Stimulated activated CD4-positive, alpha-beta T cell treated with anti-CD3 and anti-CD28 coated beads, Interleukin-15, amount 100 ng/mL, for 24 hours (primary cell): ENCODE measurements around the gene TFAP2B.
A peak's percentile ranks its signal among the peaks of the same experiment; 100 is the strongest.

Source experiments
- DNase-seq: peaks from one replicate; pipeline ENCODE4 v3.0.0-alpha.2; 2020

Gene TFAP2B

GRCh38 chr6:50818673-50819072 is at the start of gene TFAP2B:
TSS of gene TFAP2B (plus strand) at chr6:50818871. CDS start at chr6:50818892, 21 bp downstream.
- no peak for DNase-seq

GRCh38 chr6:50778696-50779095 is 40.0 kb upstream of the TFAP2B start:
- DNase-seq = no peak

- no peak for DNase-seq
Measured at GRCh38 chr6:50780382-50780781, 38.3 kb upstream of the TFAP2B start.

DNA sequence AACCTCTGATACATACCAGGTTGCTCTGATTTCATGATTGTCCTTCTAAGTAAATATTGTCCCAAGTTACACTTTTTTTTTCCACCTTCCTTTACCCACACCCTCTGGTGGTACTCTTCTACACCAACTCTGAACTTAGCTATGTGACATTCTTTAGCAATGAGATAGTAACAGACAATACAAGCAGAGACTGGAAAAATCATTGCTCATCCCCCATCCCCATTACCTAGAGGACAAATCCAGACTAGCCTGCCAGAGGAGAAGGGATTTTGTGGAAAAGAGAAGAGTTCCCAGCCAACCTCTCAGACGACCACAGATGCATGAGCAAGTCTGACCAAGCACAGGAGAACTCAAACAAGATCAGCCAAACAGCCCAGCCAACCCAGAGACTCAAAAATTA is 32.8 kb upstream of the TFAP2B start:
- DNase-seq = no peak

- no peak for DNase-seq
Measured at GRCh38 chr6:50791900-50792508, 26.7 kb upstream of the TFAP2B start.

- DNase-seq = no peak
Measured at GRCh38 chr6:50792771-50793170, 25.9 kb upstream of the TFAP2B start.

DNA sequence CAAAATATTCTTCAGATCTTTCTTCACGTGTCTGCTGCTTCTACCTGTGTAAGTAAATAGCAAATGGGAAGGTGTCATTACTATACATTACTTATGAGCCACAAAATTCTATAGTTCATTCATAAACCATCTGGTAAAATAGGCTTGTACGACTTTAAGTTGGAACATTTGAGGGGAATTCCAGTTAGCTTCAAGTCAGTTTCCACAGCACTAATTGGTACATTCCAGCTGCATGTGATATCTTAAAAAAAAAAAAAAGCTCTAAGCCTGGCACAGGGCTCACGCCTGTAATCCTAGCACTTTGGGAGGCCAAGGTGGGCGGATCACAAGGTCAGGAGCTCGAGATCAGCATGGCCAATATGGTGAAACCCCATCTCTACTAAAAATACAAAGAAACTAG is 23.1 kb upstream of the TFAP2B start:
- no peak for DNase-seq

DNA sequence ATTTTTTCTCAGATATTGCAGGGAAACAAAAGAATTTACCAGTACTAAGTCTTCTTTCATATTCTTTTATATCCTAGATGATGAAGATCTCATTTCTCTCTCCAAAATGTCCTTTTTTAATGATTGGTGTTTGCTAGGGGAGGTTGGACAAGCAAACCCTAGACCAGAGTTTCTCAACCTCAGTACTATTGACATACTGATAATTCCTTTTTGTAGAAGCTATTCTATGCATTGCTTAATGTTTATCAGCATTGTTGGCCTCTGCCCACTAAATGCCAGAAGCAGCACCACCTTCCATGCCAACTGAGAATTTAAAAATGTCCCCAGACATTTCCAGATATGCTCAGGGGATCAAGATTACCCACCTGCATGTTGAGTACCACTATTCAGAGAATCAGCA is 14.4 kb upstream of the TFAP2B start:
- no peak for DNase-seq

- no peak for DNase-seq
Measured at GRCh38 chr6:50807035-50807434, 11.6 kb upstream of the TFAP2B start.

DNA sequence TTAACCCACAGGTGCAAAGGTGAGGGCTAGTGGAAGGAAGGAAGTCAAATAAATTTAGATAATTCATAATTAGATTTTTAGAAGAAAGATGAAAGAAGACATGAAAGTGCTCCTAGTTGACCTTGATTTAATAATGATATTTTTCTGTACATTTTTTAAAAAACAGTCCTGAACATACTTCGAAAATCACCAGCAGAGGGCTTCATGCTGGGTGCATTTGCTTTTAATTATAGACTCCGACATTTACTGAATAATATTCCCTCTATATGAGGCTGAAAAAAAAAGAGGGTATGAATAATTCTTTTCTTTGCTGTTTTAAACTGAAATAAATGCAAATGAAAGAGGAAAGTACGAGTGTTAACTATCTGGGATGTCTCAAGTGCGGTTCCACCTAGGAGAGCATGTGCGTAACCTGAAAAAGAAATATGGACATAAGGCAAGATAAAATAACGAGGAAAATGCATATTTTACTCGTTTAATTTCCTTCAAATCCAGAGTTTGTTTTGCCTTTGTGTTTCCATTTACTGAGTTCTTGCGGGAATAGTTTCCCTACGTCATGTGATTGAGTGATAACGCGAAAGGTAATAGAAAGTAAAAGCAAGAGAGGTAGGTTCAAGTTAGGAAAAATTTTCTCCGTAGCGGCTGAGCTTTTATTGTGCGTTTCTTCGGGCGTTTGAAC is 3.1 kb upstream of the TFAP2B start:
- DNase-seq = no peak

DNA sequence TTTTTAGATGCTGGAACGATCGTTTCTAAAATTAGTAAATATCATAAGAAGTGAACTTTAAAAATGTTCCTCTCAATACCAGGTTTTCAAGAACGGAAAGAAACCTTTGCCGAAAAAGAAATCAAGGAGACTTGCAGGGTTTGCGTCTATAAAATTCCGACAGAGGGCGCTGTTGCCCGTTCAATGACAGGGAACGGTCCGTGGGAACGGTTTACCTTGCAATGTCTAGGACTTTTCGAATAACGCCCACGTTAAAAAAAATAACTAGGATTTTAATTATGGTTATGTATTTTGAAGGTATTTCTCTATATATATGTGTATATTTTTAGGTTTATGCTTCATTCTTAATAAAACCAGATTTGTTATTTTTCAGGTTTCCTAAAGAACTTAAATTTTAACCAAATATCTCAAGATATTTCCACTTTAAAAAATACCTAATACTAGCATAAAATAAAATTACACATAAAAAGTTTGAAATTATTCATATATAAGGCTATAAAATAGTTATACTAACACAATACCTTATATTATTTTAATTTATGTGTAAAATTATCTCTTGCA is 2.5 kb upstream of the TFAP2B start:
- DNase-seq = peak; percentile 76

DNA sequence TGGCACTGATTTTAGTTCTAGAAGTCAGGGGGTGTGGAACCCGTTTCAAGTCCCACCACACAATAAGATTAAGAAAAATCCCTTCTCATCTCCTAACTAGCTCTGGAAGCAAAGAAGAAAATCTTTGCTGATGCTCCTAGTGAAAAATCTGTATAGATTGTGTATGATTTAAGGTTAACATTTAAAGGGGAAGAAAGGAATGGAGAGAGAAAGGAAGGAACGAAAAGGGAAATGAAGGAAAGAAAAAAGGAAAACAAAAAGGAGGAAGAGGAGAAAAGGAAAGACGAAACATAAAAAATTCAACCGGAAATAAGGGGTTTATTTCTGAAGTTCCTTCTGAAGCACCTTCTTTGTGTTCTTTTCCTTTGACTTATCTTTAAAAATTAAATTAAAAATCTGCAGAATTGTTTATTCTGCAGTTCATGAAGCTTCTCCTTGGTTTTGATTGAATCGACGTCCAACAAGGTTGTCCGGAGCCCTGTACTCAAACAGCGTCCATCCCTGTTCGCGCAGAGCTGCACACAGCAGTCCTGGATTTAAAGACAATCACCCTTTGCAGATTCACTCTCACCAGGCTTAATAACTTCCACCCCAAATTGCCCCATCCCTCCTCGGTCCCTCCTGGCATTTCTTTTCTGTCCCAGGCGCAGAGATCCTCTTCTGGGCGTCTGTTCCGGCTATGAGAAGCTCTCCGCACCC is 1.6 kb upstream of the TFAP2B start:
- DNase-seq = no peak

DNA sequence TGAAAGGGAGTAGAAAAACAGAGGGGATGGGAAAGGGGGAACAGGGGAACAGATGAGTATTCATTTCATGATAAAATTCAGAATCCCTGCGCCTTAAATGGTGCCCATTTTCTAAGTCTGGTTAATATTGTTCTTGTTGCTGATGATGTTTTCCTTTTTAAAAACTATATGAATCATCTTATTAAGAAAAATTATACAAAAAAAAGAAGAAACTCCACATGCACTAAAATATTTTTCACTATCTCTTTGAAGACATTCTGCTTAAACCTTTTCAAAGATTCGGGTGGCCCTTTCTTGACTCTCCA is 1.1 kb upstream of the TFAP2B start:
- no peak for DNase-seq

DNA sequence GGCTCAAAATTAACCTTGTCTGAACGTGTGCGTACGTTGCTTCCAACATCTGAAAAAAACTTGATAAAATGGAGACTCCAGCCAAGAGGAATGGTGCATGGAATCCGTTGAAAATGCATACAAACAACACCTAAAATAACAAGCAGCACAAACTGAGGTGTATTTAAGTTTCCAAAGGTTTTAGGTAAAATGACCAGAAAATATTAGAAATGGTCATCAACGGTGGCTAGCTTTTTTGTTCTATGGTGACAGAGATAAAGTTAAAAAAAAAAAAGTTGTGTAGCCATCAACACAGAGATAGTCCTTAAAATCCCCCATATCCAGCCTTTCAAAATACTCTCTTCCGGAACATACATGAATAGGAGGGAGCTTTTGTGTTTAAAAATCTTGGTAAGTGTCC is 651 bp upstream of the TFAP2B start:
- DNase-seq = no peak

DNA sequence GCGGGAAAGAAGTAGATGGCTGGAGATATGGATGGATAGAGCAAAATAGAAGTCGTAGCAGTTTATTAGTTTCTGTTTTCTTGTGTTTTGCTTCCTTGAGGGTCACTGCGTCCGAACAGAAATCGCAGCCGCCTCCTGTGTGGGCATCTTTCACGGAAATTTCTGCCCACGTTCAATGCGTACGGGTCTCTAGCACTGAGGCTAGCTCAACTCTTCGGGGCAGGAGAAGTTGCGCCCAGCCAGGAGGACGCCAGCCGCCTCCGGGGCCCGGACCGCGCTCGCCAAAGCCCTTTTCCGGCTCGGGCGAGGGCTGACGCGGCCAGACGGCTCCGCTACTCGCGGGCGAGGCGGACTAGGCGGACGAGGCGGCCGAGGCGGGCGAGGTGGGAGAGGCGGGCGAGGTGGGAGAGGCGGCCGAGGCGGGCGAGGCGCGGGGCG is 814 bp downstream of the TFAP2B start:
- DNase-seq = peak; percentile 12

DNA sequence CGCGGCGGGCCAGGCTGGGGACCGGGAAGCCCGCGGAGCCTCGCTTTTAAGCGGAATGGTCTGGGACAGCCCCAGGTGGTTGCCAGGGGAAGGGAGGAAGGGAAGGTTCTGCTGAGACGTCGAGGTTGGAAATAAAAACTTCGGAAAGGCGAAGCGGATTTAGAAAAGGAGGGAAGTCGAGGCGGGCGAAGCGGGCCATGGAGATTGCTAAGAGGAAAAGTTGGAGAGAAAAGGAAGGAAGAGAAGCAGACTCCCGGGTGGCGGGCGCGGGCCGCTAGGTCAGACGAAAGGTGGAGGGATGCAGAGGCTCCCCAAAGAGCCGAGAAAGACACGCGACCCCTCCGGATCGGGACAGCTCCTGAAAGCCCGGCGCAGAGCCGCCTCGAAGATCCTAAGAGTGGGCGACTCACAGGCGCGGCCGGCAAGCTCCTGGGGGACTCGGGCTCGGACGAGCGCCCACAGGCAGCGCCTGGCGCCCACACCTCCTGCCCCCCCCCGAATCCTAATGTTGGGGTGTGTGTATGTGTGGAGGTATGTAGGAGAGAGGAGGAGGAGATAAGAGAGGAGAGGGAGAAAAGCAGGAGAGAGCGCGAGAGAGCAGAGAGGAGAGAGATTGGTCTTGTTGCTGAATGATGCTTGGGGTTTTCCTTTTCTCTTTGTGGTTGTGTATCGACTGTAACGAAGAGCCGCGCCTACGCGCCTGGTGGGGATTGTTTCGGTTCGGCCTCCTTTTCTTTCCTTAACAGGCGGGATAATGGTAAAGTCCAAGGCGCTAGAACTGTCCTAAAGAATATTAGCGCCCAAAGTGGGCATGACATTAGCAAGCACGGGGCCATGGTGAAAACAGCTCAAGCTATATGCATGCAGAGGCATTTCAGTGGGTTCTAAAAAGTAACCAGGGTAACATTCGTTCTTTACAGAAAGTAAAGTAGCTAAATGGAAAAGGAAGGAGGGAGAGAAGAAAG is 1.5 kb downstream of the TFAP2B start:
- peak; percentile 11 for DNase-seq

- DNase-seq = no peak
Measured at GRCh38 chr6:50820869-50821264, 2.2 kb downstream of the TFAP2B start.

GRCh38 chr6:50821441-50822077 is 2.9 kb downstream of the TFAP2B start:
- no peak for DNase-seq

DNA sequence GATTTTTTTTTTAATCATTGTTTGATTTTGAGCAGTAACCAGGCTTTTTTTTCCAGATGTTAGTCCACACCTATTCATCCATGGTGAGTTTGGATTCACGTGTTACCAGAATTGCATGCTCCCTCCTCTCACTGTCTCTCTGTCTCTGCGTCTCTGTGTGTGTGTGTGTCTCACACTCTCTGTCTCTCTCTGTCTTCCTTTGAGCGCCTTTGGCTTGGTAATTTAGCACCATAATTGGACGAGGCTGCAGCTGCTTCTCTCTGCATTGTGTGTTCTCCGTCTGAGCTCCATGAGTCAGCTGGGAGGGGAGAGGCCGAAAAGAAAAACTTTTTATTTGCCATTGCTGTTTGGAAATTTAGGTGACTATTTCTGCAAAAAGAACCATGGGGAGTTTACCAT is 3.4 kb downstream of the TFAP2B start:
- DNase-seq = no peak

- DNase-seq = no peak
Measured at GRCh38 chr6:50823094-50823920, 4.6 kb downstream of the TFAP2B start.

- DNase-seq = no peak
Measured at GRCh38 chr6:50824552-50824951, 5.9 kb downstream of the TFAP2B start.
